ENCODE results near the gene COPE.
"Not testable (repeated sequence)": the region's sequence is repeated elsewhere in the genome, so short reads cannot be mapped to it uniquely, and the experiment has no call there.

COPE gene

DNA sequence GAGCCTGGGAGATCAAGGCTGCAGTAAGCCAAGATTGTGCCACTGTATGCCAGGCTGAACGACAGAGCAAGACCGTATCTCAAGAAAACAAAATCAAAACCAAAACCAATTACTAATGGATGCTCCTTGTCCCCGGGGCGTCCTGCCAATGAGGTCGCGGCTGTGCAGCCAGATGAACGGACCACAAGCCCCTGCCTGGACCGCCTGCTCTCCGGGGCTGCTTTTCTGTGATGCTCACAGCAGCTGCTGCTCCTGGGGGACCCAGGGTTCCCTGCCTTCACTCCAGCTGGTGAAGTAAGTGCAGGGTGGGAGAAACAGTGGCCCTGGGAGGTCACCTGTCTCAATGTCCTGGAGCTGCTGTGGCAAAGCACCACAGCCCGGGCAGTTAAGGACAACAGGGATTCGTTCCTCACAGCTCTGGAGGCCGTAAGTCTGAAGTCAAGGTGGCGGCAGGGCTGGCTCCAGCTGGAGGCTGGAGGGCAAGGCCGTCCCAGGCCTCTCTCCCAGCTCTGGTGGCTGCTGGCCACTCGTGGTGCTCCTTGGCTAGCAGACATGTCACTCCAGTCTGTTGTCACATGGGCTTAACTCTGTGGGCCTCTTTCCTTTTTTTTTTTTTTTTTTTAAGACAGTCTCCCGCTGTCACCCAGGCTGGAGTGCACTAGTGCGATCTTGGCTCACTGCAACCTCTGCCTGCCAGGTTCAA lies 10.1 kb downstream of the COPE start:
- FAIRE-seq (no peak), DNase-seq (ENCODE audit: insufficient read length, low spot score) (no peak)
- no peak for TF ChIP-seq POLR2A (IDR thresholded peaks at IDR 0.05; ENCODE audit: low read depth, low read length)

DNA sequence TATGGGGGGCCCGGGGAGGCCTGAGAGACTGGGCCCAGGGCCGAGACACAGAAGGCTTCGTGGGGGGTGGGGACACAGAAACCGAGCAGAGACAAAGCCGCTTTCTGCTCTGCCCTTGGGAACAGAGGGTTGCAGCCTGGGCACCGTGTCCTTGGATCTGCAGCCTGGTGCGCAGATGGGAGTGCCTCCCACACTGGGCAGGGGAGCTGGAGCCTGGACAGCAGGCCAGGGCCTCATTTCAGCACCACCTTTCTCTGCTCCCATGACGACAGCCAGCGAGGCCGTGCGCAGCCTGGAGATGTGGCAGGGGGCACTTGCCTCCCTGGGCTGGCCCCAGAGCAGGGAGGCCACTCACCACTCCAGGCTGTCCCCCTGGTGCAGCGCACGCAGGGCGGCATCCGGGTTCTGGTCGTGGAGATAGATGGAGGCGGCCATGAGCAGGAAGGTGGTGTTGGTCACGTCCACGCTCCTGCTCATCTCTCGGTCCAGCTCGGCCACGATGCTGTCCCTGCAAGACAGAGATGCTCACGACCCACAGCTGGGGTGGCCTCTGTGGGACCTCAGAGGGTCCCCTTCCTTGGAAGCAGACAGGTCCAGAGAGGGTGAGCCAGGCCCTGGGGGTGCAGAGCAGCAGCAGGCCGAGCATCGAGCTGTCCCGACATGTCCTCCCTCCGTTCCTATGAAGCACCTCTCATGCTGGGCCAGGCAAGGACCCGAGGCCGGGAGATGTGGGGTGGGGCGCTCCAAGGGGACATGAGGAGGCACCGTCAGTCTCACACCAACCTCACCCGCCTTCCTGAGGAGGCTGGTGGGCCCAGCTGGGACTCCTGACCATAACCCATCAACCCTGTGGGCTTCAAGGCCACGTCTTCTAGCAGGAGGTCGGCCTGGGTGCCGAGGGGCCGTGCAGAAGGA lies 12.3 kb downstream of the COPE start:
- FAIRE-seq, result no peak

DNA sequence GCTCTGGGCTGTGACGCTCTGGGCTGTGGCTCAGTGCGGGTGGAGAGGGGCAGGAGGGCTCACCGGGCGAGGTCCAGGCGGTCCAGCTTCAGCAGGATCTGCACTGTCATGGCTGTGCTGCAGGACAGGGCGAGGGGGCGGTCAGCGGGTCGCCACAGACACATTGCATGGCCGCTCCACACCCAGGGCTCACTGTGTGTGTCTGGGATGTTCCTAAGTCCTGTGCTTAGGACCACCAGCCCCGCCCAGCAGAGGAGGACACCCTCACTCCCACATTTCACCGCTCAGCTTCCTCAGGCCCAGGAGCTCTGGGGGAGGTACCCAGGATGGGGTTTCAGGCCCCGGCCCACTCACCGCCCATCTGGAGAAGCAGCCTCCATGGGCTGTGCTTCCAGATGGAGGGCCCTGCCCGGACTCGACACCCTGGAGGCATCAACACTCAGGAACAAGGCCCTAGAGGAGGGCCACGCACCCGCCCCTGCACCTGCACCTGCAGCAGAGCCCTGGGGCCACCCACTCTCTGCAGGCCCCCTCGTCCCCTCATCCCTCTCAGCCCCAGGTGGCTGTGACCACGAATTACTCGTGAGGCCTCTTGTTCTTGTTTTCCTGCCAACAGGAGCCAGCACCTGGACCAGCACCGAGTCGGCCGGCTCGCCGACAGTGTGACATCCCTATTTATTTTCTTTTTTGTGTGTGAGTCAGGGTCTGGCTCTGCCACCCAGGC lies 13.5 kb downstream of the COPE start:
- DNase-seq (ENCODE audit: insufficient read length, low spot score) (no peak), FAIRE-seq (no peak)
- no peak for TF ChIP-seq POLR2A (IDR thresholded peaks at IDR 0.05; ENCODE audit: low read depth, low read length)

More for the DNA sequence above, 12.3 kb downstream of the COPE start:
- no peak for DNase-seq (ENCODE audit: insufficient read length, low spot score)
- TF ChIP-seq POLR2A (IDR thresholded peaks at IDR 0.05; ENCODE audit: low read depth, low read length), result no peak

DNA sequence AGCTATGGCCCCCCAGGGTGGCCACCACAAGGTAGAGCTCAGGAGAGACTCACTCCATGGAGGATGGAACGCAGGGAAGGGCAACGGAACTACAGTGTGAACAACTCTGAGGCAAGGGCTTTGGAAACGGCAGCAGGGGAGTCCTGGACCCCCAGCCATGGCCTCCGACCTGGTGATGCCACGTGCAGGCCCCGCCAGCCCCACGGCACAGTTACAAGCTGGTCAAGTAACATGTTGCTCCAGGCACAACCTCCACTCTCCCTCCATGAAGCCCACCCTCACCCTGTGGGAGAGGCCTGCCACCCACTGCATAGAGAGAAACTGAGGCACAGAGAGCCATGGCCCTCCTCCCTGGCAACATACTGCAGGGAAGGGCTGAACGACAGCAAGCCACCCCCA lies 14.1 kb downstream of the COPE start:
- FAIRE-seq, result no peak
- no peak for DNase-seq (ENCODE audit: insufficient read length, low spot score)
- no peak for TF ChIP-seq POLR2A (IDR thresholded peaks at IDR 0.05; ENCODE audit: low read depth, low read length)

DNA sequence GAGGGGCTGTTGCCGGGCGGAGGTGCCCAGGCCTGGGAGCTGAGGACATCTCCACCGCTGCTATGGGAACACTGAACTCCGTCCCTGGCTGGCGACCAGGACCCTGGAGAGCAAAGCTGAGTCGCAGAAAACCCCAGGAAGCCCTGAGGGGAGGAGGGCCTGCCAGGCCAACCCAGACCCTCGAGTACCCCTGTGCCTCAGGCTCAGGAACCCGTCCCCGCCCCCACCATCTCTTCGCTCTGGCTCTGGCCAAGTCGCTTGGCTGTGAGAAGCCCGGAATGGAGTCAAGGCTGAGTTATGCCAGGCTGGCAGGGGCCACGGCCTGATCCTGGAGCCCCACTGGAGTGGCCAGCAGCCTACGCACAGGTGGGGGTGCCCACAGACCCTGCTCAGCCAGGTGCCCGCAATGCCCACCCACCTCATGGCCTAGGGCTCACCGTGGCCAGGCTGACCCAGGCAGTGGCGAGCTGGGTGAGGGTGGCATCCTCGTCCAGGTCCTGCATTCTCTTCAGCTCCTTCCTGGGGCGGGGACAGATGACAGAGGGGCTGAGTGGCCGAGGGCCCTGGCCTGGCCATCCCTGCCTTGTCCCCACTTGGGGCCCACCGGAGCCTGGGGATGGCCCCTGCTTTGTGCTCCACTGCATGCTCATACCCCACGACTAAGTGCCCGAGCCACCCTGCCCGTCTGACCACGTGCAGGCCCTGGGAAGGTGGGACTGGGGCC lies 14.7 kb downstream of the COPE start:
- no peak for TF ChIP-seq POLR2A (IDR thresholded peaks at IDR 0.05; ENCODE audit: low read depth, low read length)
- FAIRE-seq (no peak), DNase-seq (ENCODE audit: insufficient read length, low spot score) (no peak)

DNA sequence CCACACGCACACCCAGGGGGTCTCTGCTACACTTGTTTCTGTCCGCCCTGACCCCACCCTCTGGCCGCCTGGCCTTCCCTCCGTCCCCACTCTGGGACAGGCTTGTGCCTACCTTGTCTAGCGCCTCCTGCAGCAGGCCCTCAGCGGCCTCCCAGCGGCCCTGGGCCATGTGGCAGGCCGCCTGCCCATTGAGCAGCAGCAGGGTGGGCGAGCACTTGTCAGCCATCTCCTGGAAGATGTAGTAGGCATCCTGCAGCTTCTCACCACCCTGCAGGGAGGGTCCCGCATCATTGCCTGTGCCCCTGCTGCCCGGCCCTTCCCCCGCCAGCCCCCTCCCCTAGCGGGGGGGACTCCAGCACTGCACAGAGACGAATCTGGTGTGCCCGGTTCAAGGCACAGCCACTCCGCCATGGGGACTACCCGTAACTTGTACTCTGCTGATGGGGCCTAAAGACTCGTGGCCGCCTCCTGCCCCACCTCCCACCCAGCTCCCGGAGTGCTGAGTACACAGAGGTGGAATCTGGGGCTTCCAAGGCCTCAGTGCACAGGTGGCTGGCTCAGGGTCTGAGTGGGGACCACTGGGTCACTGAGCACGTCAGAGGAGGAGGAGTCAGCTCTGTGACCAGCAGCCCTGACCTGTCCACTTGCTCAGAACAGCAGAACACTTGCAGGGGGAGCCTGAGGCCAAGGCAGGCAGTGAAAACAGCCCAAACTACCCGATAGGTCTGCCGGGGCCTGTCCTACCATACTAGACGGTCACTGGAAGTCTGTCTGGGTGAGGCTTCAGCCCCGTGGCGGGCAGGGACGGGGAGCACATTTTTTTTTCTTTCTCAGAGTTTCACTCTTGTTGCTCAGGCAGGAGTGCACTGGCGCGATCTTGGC lies 15.8 kb downstream of the COPE start:
- TF ChIP-seq POLR2A (IDR thresholded peaks at IDR 0.05; ENCODE audit: low read depth, low read length), result no peak
- no peak for DNase-seq (ENCODE audit: insufficient read length, low spot score)
- FAIRE-seq, result no peak

DNA sequence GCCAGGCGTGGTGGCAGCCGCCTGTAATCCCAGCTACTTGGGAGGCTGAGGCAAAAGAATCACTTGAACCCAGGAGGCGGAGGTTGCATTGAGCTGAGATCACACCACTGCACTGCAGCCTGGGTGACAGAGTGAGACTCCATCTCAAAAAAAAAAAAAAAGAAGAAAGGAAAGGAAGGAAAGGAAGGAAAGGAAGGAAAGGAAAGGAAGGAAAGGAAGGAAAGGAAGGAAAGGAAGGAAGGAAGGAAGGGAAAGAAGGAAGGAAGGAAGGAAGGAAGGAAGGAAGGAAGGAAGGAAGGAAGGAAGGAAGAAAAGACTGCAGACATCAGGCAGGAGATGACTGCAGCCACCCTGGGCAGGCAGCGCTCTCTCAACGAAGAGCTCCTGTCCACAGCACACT lies 16.7 kb downstream of the COPE start:
- FAIRE-seq; DNase-seq (ENCODE audit: insufficient read length, low spot score): not testable (repeated sequence)

DNA sequence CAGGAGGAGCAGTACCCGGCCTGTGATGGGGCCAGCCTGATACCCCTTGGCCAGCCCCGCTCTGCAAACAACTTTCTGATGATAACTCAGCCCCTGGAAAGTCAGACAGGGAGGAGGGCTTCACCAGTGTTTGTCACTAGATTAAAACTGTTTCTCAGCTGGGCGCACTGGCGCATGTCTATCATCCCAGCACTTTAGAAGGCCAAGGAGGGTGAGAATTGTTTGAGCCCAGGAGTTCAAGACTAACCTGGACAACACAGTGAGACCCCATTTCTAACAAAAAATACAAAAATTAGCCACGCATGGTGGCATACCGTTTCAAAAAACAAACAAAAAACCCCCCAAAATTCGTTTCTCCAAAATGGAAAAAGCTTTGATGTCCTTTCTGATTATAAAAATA lies 17.7 kb downstream of the COPE start:
- DNase-seq (ENCODE audit: insufficient read length, low spot score) (no peak), FAIRE-seq (no peak)
- no peak for TF ChIP-seq POLR2A (IDR thresholded peaks at IDR 0.05; ENCODE audit: low read depth, low read length)

DNA sequence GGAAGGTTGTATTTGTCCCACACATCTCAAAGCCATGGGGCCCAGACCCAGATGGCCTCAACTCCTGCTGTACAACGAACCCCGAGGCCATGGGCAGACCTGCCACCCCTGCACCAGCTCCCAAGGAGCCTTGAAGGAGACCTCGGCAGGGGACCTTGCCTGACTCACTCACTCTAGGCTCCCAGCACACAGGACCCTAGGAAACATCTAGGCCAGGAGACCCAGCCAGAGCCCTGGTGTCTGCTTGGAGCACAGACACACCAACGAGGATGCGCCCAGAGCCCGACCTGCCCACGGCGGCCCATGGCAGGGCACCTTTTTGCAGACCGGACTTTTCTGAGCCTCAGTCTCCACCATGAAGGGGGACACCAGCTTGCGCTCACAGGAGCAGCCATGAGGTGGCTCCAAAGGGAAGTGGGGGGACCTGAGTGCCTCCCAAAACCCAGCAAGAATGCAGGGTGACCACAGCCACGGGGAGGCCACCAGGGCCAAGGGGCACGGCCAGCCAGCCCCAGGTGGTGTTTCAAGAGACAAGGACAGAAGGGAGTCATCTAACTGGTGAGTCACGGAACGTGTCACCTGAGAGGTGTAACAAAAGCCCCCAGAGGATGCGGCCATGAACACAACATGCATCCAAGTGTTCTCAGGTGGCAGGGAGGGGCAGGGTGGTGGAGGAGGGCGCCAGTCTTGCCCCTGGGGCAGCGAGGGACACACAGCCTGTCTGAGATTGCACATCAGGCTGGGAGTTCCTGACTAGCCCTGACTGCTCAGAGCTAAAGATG lies 18.3 kb downstream of the COPE start:
- DNase-seq (ENCODE audit: insufficient read length, low spot score), result no peak
- no peak for FAIRE-seq
- no peak for TF ChIP-seq POLR2A (IDR thresholded peaks at IDR 0.05; ENCODE audit: low read depth, low read length)

DNA sequence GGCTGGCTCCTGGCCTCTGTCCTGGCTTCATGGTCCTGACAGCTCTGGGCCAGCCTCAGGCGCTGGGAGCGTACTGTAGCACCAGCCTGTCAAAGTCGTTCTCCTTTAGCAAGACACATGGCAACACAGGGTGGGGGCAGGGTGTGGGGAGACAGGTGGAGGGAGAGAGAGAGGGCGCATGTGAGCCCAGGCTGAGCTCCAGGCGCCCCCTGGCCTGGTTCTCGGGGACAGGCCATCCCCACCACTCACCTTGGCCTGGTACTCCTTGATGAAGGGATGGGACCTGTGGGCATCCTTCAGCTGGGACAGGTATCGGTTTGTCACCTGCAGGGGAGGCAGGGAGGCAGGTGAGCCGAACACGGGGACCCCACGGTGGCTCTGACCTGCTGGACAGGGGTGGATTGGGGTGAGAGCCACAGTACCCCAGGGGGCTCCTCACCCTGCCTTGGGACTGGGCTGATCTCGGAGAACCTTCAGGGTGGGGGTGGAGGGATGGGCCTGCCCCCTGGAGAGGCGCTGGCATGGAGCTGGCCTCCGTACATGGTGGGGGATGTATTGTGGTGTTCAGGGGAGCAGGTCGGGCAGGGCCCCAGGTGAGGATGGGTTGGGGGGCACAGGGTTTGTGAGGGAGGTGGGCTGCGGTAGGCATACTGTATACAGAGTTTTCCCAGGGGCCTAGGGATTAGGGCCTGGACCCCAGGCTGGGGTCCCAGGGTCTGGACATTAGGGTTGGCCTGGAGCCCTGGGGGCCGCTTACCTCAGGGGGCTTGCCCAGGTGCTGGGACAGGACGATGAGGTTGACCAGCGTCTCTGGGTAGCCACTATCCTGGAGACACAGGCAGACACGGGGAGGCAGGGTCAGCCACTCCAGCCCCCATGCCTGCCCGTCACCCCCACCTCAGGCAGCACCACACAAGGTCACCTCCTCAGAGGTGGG lies 19.3 kb downstream of the COPE start:
- FAIRE-seq (no peak), DNase-seq (ENCODE audit: insufficient read length, low spot score) (no peak)
- TF ChIP-seq POLR2A (IDR thresholded peaks at IDR 0.05; ENCODE audit: low read depth, low read length), result no peak

Data from H54 (cell line).